ENCODE measurements around the gene SMAD4. TPM values are rescaled to one million over a fixed set of nuclear protein-coding genes. Genes with fewer than 3 reads are reported as not detected.

Gene SMAD4
- total RNA-seq, 1 experiment from 2014 or later: 172 TPM

GRCh38 chr18:51091270-51091669 is 61.3 kb downstream of the SMAD4 start:
- no peaks in the 10 kb centered on the region for H3K23me2 ChIP-seq (ENCODE audit: insufficient read length, low read depth, low read length, poor library complexity, severe bottlenecking)
- no peaks in the 10 kb centered on the region for H3K4me1 Mint-ChIP-seq
- no peak overlapping the region for H3K18ac ChIP-seq (ENCODE audit: insufficient read length, low read depth, low read length)
- no peak overlapping the region; a peak in 1 of 5 replicates for H3K4me3 Mint-ChIP-seq
- H3K4ac ChIP-seq (ENCODE audit: low read depth, low read length): no peak overlapping the region
- H3K4me1 ChIP-seq (ENCODE audit: insufficient read depth, low read length): no peaks in the 10 kb centered on the region
- no peak overlapping the region for H2BK20ac ChIP-seq (ENCODE audit: low read depth, low read length, poor library complexity, severe bottlenecking)
- no peaks in the 10 kb centered on the region for H4K20me1 ChIP-seq (ENCODE audit: control insufficient read depth, insufficient read depth, insufficient read length)
- no peaks in the 10 kb centered on the region for H3K9me3 ChIP-seq (ENCODE audit: control insufficient read depth, low read depth, low read length)
- H3T11ph ChIP-seq (ENCODE audit: low read length): no peak overlapping the region
- H3K27me3 Mint-ChIP-seq (ENCODE audit: low read depth): peaks cover 2% of the 10 kb centered on the region
- no peak overlapping the region for H2AK5ac ChIP-seq (ENCODE audit: insufficient read length, low read length)
- H3K9ac ChIP-seq (ENCODE audit: extremely low read depth, insufficient read length, low read length): no peak overlapping the region
- H3K27ac Mint-ChIP-seq: no peak overlapping the region
- H3K27ac ChIP-seq (ENCODE audit: insufficient read length, low read depth, low read length): no peak overlapping the region
- no peaks in the 10 kb centered on the region for H3K79me2 ChIP-seq (ENCODE audit: insufficient read depth, low read length)
- H2BK15ac ChIP-seq (ENCODE audit: low read depth, low read length): no peak overlapping the region
- no peak overlapping the region for H2BK120ac ChIP-seq (ENCODE audit: low read depth, low read length, poor library complexity, severe bottlenecking)
- H3K9me3 Mint-ChIP-seq: peaks cover 23 to 46% of the 10 kb centered on the region in 2 experiments
- H3K56ac ChIP-seq (ENCODE audit: insufficient read length, low read depth, low read length): no peak overlapping the region
- DNase-seq: no peak
- H4K8ac ChIP-seq (replicated peaks; ENCODE audit: insufficient read length, low read depth, low read length): no peak overlapping the region
- H2BK12ac ChIP-seq (ENCODE audit: insufficient read length, low read depth, low read length): no peak overlapping the region
- H3K27me3 ChIP-seq (ENCODE audit: insufficient read depth, low read length): no peaks in the 10 kb centered on the region
- H4K5ac ChIP-seq (ENCODE audit: insufficient read length, low read depth, low read length): no peak overlapping the region
- no peak for TF ChIP-seq CTCF (conservative IDR thresholded peaks at IDR 0.05)
- no peaks in the 10 kb centered on the region for H3K79me1 ChIP-seq (ENCODE audit: insufficient read depth, low read depth, low read length, poor library complexity, severe bottlenecking)
- no peak overlapping the region for H4K91ac ChIP-seq (ENCODE audit: insufficient read length, low read depth, low read length)
- WGBS (ENCODE audit: extremely low coverage, insufficient read length, low lambda C conversion rate): no CpG with 5 or more reads among the region's 5 CpGs
- no peak overlapping the region for H2AFZ ChIP-seq (ENCODE audit: low read length)
- no peak overlapping the region for H3K23ac ChIP-seq (ENCODE audit: insufficient read length, low read depth, low read length)
- H3K4me2 ChIP-seq (ENCODE audit: insufficient read depth, insufficient read length, low read length): no peak overlapping the region
- H3K36me3 Mint-ChIP-seq (ENCODE audit: insufficient read depth in 1 of 3, low read depth in 3 of 3): peaks cover 28 to 36% (median 35%) of the 10 kb centered on the region in 3 experiments
- no peak overlapping the region for H2BK5ac ChIP-seq (ENCODE audit: insufficient read length, low read length)
- no peak overlapping the region for H3K14ac ChIP-seq (ENCODE audit: insufficient read depth, low read length)

Measured in H9 (cell line).